NCI-H345 (cell line): ENCODE results near the gene SPATA6.
"Not testable (repeated sequence)": the region's sequence is repeated elsewhere in the genome, so short reads cannot be mapped to it uniquely, and the experiment has no call there.

Experiments
- DNase-seq: peaks from one replicate; lab custom pipeline; 2025; lab: John Stamatoyannopoulos, UW

SPATA6 gene

DNA sequence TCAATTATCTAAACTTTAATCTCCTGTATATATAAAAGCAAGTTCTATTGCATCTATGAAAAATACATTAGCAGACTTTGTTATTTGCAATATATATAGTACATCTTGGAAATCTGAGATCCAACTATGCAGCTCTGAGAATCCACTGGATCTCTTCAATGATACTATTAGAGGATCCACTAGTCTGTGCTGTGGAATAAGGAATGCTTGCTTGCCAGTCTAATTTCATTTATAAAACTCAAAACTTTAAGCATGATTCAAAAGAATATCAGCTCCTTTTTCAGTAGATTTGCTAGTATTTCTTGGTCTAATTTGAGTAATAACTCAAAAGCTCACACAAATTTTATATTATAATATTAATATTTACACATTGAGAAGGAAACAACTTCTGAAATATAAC lies 115.1 kb downstream of the SPATA6 start:
- DNase-seq: no peak

DNA sequence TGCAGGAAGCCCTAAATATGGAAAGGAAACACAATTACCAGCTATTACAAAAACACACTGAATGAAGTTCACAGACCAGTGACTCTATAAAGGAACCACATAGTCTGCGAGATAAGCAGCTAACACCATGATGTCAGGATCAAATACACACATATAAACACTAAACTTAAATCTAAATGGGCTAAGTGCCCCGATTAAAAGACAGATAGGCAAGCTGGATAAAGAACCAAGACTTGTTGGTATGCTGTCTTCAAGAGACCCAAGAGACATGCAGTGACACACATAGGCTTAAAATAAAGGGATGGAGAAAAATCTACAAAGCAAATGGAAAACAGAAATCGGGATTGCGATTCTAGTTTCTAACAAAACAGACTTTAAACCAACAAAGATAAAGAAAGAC lies 127.6 kb downstream of the SPATA6 start:
- no peak for DNase-seq

DNA sequence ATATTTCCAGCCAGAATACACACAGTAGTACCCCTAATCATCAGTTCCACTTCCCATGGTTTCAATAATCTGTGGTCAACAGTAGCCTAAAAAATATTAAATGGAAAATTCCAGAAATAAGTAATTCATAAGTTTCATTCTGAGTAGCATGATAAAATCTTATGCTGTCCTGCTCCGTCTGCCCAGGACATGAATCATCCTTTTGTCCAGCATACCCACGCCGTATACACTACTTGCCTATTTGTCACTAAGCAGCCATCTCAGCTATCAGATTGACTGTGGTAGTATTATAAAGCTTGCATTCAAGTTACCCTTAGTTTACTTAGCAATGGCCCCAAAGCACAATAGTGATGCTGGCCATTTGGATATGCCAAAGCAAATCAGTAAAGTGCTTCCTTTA lies 130.8 kb downstream of the SPATA6 start:
- DNase-seq: no peak

DNA sequence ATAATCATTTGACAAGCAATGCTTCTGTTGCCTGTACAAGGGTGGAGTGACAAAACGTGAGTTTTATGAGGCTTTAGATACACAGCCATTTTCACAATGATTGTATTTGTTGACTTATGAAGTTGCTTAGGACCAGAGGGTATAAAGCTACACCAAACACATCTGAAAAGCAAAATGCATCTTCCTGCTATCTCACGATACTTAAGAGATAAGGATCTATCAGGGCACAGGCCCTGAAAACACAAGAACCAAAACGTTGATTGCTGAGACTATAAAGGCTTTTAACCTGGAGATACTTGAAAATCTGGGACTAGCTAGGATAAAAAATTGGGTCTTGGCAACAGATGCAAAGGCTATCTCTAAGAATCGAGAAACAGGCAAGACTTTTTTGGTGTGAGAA lies 133.7 kb downstream of the SPATA6 start:
- DNase-seq: no peak

DNA sequence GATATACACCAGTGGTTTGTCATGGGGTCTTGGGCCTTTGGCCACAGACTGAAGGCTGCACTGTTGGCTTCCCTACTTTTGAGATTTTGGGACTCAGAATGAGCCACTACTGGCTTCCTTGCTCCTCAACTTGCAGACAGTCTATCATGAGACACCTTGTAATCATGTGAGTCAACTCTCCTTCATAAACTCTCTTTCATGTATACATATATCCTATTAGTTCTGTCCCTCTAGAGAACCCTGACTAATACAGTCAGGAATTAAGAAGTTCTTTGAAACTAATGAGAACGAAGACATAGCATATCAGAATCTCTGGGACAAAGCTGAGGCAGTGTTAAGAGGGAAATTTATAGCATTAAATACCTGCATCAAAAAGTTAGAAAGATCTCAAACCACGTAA lies 138.7 kb downstream of the SPATA6 start:
- no peak for DNase-seq

DNA sequence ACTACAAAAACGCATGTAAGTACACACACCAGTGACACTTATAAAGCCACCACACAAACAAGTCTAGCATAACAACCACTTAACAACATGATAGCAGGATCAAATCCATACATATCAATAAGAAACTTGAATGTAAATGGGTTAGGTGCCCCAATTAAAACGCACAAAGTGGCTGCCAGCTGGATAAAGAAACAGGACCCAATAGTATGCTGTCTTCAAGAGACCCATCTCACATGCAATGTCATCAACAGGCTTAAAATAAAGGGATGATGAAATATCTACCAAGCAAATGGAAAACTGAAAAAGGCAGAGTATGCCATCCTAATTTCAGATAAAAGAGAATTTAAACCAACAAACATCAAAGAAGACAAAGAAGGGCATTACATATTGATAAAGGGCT lies 139.9 kb downstream of the SPATA6 start:
- DNase-seq: no peak

DNA sequence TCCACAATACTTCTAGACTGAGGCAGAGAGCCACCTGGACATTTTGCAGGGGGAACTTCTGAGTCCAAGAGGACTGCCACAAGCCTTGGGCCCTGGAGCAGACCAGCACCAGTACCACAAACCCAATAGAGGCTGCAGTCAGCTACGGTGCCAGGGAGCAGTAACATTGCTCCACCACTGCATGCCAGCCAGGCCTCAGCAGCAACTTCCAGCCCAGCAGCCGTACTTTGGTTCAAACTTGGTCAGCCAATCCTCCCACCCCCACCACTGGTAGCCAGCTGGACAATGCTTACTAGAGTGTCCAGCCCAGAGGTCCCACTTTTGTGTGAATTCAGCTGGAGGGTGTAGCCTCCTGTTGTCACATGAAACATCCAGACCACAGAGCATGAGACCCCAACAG lies 142.1 kb downstream of the SPATA6 start:
- DNase-seq: no peak

DNA sequence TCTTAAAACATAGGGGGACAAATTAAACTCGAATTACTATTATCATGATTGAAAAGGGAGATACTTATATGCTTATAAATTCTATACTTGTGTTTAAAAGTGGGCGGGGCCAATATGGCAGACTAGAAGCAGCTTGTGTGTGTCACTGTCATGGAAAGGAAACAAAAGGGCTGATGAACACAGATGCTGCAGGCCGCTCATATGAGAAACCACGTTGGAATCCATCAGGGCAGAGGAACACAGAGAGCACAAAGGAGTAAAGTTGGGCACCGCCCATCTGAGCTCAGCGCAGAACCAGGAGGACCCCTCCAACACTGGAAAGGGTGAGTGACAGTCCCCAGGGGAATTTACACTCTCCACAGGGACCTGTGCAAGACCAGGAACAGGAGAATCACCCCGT lies 142.5 kb downstream of the SPATA6 start:
- no peak for DNase-seq

DNA sequence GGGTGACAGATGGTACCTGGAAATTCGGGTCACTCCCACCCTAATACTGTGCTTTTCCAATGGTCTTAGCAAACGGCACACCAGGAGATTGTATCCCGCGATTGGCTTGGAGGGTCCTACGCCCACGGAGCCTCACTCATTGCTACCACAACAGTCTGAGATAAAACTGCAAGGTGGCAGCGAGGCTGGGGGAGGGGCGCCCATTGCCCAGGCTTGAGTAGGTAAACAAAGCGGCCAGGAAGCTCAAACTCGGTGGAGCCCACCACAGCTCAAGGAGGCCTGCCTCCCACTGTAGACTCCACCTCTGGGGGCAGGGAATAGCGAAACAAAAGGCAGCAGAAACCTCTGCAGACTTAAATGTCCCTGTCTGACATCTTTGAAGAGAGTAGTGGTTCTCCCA lies 160.2 kb downstream of the SPATA6 start:
- not testable (repeated sequence) for DNase-seq

DNA sequence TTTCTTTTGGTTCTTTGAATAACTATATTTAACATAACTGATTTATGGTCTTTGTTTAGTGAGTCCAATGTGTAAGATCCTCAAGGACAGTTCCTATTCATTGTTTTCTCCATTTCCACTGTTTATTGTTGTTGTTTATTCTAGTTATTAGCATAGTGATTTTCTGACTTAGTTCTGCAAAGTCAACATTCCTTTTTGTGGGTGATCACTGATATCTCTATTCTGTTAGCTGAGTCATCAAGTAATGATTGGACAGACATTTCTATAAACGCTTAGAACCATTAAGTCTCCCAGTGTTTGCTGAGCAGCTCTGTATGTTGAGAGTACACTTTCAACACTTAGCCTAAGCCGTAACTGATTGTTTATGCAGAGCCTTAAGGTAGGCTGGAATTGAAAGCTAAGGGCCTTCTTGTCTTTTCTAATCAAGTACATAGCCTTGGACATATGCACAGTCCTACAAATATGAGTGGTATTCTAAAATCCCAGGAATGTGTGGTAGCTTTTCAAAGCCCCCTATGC lies 162.4 kb downstream of the SPATA6 start:
- DNase-seq: no peak

DNA sequence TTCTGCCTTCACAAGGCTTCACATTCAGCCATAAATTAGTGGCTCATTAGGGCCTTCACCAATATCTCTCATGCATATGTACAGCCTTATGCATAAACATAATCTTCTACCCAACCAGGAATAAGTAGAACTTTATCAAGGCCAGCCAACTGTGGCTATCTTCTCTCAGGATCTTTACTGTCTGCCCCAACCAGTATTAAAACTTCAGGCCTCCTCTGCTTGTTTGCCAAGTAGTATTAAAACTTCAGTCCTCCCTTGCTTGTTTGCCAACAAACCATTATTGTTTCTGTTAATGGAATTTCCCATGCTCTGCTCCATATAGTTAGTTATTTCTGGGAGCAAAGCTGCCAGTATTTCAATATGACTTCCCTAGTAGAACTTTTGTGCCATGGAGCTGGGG lies 169.4 kb downstream of the SPATA6 start:
- DNase-seq: no peak

DNA sequence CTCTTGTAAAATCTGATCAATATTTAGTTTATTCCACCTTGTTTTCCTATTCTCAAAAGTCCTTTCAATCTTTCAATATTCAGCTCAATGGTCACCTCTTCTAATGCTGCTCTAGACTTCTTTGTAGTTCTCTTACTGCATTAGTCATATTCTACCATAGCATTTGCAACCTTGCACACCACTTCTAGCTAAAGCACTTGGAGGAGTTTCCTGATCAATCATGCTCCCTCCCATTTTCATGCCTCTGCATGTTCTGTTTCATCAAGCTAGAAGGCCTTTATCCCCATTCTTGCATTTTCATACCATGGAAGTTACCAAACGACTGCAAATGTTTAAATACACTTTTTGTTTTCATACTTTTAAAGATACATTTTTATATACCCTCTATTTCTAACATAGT lies 177.3 kb downstream of the SPATA6 start:
- DNase-seq: no peak

DNA sequence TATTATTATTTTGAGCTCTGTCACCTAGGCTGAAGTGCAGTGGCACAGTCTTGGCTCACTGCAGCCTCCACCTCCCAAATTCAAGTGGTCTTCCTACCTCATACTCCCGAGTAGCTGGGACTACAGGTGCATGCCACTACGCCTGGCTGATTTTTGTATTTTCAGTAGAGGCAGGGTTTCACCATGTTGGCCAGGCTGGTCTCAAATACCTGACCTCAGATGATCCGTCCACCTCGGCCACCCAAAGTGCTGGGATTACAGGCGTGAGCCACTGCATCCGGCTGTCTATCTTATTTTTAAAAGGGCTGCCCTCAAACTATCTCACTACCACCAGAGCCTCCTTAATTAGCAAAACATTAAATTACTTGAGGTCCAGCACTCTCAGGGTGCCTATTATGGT lies 177.9 kb downstream of the SPATA6 start:
- not testable (repeated sequence) for DNase-seq

DNA sequence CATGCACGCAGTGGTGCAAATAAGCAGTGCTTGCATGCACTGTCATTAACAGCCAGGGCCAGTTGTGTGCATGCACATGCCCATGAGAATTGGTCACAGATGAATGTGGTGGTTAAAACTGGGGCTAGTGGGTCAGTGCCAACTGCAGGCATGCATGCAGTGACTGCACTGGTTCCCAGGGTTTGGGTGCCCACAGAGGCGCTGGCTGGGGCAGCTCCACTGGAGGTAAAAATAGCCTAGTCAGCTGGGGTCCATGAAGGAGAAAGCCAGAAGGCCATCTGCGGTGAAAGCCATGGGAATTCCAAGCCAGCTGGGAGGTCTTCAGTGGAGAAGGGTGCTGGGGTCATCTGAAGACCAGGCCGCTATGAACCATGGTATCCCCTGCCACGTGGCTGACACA lies 179.3 kb downstream of the SPATA6 start:
- DNase-seq: no peak

DNA sequence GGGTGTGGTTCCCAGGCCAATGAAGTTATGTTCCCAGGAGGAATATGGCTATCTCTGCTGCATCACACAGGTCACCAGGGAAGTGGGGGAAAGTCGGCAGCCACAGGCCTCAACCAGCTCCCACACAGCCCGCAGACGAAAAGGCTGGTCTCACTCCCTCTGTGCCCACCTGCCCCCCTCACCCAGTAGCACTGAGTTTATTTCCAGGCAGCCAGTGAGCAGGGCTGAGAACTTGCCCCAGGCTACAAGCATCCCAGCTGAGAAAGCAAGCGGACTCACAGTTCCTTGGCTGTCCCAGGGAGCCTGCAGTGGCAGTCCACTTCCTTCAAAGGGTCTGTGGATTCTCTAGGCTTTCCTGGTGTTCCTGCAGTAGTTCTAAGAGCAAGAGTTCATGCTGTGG lies 180.6 kb downstream of the SPATA6 start:
- DNase-seq: no peak

DNA sequence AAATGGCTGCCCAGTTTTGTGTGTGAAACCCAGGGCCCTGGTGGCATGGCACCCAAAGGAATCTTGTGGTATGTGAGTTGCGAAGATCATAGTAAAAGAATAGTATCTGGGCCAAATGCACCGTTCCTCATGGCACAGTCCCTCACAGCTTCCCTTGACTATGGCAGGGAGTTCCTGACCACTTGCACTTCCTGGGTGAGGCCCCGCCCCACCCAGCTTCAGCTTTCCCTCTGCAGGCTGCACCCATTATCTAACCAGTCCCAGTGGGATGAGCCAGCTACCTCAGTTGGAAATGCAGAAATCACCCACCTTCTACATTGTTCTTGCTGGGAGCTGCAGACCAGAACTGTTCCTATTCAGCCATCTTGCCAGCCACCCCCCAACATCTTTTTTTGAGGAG lies 186.5 kb downstream of the SPATA6 start:
- DNase-seq: no peak

DNA sequence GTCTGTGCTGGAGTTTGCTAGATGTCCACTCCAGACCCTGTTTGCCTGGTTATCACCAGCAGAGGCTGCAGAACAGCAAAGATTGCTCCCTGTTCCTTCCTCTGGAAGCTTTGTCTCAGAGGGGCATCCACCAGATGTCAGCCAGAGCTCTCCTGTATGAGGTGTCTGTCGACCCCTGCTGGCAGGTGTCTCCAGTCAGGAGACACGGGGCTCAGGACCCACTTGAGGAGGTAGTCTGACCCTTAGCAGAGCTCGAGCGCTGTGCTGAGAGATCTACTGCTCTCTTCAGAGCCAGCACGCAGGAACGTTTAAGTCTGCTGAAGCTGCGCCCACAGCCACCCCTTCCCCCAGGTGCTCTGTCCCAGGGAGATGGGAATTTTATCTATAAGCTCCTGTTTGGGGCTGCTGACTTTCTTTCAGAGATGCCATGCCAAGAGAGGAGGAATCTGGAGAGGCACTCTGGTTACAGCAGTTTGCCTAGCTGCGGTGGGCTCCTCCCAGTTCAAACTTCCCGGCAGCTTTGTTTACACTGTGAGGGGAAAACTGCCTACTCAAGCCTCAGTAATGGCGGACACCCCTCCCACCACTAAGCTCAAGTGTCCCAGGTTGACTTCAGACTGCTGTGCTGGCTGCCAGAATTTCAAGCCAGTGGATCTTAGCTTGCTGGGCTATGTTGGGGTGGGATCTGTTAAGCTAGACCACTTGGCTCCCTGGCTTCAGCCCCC lies 187.1 kb downstream of the SPATA6 start:
- not testable (repeated sequence) for DNase-seq

DNA sequence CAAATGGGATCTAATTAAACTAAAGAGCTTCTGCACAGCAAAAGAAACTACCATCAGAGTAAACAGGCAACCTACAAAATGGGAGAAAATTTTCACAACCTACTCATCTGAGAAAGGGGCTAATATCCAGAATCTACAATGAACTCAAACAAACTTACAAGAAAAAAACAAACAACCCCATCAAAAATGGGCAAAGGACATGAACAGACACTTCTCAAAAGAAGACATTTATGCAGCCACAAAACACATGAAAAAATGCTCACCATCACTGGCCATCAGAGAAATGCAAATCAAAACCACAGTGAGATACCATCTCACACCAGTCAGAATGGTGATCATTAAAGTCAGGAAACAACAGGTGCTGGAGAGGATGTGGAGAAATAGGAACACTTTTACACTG lies 189.7 kb downstream of the SPATA6 start:
- DNase-seq: not testable (repeated sequence)

DNA sequence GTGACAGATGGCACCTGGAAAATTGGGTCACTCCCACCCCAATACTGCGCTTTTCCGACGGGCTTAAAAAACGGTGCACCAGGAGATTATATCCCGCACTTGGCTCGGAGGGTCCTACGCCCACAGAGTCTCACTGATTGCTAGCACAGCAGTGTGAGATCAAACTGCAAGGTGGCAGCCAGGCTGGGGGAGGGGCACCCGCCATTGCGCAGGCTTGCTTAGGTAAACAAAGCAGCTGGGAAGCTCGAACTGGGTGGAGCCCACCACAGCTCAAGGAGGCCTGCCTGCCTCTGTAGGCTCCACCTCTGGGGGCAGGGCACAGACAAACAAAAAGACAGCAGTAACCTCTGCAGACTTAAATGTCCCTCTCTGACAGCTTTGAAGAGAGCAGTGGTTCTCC lies 194.6 kb downstream of the SPATA6 start:
- DNase-seq: not testable (repeated sequence)

DNA sequence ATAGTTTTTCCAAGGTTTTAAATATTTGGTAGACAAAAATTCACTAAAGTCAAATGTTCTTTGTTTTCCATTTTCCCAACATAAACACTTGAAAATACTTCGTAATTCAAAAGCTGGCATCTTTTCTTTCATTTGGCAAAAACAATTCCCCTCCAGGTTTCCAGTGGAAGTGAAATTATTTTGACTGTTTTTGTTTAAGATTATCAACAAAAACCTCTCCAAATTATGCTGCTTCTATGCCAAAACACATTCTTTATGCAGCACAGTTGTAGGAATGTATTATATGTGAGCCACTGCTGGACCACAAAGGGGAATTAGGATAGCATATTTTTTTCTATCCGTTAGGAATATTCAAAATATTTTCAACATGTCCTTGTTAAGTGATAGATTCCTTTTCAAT lies 205.4 kb downstream of the SPATA6 start:
- DNase-seq: no peak

DNA sequence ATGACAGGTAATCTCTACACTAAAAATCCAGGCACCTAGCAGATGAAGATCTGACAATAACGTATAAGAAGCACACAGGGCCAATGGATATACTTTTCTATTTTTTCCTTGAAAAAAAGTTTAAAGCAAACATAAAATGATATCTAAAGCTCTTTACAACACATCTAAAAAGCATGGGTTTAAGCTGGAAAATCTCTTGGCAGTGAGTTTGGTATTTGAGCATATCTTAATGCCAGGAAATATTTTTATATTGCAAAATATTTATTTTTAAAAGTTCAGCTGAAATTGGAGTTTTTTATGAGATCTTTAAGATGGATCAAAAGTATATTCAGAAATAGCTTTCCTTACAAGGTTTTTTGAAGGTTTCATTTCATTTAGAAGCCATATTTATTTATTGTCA lies 209.0 kb downstream of the SPATA6 start:
- no peak for DNase-seq

DNA sequence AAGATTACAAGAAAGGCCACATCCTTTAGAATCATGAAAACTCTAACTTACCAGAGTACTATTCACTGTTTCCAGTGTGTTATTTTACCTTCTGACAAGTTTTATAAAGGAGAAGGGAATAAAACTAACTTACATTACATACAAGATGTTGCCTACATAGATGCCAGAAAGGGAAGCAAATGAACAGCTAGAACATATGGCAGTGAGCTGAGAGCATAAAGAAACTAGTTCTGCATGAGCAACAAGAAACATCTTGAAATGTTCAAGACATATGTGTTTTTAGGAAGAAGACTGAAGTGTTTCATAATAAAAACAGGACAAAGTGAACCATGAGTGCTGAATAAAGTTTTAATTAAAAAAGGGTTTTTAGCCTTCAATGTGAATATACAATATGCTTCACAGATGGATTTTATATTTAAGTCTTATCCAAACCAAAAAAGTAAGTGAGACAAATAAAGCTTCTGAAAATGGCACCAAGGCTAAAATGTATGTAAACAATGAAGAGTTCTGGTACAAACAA lies 210.1 kb downstream of the SPATA6 start:
- DNase-seq: no peak

DNA sequence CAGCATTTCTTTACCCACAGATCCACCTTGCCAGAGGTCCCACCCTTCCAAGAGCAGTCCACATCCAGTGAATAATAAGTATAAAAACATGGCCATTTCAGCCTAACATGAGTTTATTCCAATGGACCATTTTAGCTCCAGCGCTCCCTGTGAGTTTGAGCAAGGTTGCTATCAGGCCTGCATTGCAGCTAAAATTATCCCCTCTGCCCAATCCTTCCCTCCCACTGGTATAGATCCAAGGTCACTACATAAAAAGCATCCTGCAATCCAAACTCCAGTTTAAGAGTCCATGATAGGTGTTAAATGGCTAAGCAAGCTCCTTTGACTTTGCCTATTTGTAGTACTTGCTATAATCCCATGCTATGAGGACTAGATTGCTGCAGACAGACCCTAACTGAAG lies 213.9 kb downstream of the SPATA6 start:
- no peak for DNase-seq

DNA sequence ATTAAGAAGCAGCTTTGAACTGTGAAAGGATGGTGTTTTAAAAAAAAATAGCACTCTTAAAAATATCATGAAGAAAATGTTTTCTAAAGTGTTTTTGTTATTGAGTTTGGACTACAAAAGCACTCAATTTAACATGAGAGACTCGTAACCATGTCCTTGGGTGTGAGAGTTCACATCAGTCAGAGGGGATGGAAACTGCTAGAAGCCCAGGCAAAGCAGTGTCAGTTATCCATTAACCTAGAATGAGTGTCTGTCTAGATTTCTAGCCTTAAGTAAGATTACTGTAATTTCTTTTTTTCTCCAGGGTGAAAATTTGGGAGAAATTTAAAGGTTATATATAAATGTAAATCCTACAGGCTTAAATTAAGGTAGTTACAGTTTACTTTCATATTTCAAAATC lies 217.8 kb downstream of the SPATA6 start:
- no peak for DNase-seq
